ENCODE measurements around the gene AURKB.
A peak's percentile ranks its signal among the peaks of the same experiment; 100 is the strongest.

Gene AURKB

GRCh38 chr17:8161289-8162232 lies 48.8 kb downstream of the AURKB start:
- ATAC-seq, result no peak
- DNase-seq, result no peak

GRCh38 chr17:8160741-8161221 lies 49.6 kb downstream of the AURKB start:
- peak; percentile 46 for DNase-seq
- no peak for ATAC-seq

GRCh38 chr17:8160224-8160577 lies 50.2 kb downstream of the AURKB start:
- ATAC-seq, result no peak

DNA sequence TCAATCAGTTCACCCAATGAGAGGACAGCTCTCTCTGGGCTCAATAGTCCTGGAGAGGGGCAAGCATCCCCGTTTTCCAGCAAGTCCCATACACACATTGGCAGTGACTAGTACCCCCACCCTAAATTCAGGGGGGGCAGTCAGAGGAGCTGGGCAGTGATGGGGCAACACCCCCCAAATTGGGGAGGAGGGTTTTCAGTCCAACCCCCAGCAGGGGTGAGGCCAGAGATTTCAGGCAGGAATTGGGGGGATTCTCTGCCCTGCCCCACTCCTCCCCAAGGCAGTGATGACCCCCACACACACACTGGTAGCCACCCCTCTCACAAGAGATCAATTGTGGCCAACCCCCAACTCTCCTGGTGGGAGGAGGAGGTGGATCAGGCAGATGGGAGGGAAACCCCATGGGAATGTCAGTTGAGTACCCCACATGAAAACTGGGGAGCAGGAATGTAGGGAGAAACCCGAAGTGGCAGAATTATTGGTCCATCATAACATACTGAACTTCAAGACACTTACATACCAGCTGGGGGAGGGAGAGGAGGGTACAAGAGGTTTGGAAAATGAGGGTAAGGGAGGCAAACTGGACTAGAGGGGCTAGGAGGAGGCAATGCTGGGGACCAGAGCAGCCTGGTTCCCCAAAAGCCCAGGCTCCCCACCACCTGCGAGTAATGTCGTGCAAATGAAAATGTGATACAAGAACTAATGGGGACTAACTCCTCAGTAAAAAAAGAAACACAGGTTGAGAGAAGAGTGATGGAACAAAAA lies 50.7 kb downstream of the AURKB start:
- ATAC-seq (no peak), DNase-seq (no peak)

More at GRCh38 chr17:8160224-8160577, 50.2 kb downstream of the AURKB start:
- DNase-seq, result no peak

DNA sequence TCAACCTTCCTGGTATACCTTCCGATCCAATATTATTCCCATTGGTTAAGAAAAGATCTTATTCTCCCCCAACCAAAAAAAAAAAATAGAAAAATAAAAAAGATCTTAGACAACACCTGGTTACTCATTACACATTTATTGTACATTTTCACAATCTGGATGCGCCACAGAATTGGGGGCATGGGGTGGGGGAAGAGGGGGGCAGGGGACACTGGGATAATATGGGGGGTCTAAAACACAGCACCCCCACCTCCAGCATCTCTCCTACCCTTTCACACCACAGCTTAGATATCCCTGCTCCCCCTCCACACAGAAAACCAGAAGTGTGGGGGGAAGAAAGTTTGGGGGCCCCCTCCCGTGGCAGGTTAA lies 51.4 kb downstream of the AURKB start:
- no peak for ATAC-seq
- no peak for DNase-seq

- peak; percentile 11 for ATAC-seq
- peak; percentile 95 for DNase-seq
These were observed 51.9 kb downstream of the AURKB start for GRCh38 chr17:8158267-8159031.

GRCh38 chr17:8156246-8156992 lies 54.0 kb downstream of the AURKB start:
- peak; percentile 100 for DNase-seq
- ATAC-seq, result peak; percentile 74

DNA sequence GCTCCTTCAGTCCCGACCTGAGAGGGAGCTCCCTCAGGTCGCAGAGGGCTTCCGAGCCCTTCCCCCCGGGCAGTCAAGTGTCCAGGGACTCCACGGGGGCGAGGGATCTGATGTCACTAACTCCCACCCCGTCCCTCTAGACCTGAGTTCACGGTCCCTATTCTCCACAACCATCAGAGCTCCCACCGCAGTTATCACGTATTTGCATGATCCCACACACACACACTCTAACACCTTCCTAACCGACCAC lies 54.5 kb downstream of the AURKB start:
- no peak for DNase-seq
- no peak for ATAC-seq

DNA sequence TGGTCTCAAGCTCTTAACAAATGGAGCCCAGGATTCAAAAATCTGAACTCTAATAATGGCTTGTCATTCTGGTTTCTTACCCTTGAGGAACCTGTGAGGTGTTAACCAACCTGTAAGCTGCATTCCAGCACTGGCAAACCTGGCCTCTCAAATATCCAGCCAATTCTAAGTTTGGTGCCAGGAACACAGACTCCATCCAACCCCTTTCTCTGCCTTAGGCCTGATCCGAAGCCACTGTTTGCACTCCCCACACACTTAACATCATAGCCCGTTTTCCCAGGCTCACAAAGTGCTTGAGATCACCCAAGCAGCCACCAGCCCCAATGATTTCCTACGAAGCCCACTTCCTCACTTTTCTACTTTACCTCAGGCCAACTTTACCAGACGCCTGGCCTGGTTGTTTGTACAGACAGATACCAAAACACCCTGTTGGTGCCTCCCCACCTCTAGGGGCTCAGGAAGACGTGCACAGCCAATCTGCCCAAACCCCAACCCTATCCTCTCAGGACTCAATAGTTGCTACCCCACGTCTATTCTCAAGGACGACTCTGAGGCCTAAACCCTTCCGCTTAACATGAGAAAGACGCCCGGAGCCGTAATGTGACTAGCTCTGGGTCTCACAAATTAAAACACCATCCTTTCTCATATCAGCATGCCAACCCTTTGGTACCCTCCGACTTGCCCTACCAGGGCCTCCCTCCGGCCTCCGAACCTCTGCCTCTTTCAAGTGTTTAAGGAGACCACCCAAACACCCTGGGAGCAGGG lies 55.0 kb downstream of the AURKB start:
- no peak for DNase-seq

More for the DNA sequence above, 55.0 kb downstream of the AURKB start:
- ATAC-seq, result no peak
